Activated B cell treated with CpG ODN at 0.5 μM for 24 hours (primary cell): ENCODE results near the gene STARD9. TPM values are rescaled to one million over a fixed set of nuclear protein-coding genes. Genes with fewer than 3 reads are reported as not detected.

Experiments
- ATAC-seq: fragments of 200-7000 bp; cut with Tn5 transposase; one replicate; pipeline ENCODE4 v1.10.0; 2021; ENCODE audit warnings: low read depth, mild to moderate bottlenecking, moderate library complexity
- CTCF ChIA-PET: fragments of 350-600 bp; sonication (Branson Sonifier 250); formaldehyde crosslinking; loops from one replicate; lab custom pipeline; 2021; ENCODE audit warnings: antibody characterized with exemption; lab: Charles Lee
- POLR2A ChIA-PET: fragments of 350-600 bp; sonication (Branson Sonifier 250); formaldehyde crosslinking; loops from one replicate; lab custom pipeline; 2021; ENCODE audit warnings: antibody characterized with exemption; lab: Charles Lee
- DNase-seq: peaks from one replicate; pipeline ENCODE4 v3.0.0; 2022
- H3K27ac Mint-ChIP-seq: one replicate; pipeline ENCODE4 v1.8.0; 2020; ENCODE audit warnings: mixed read lengths
- H3K27me3 Mint-ChIP-seq: one replicate; pipeline ENCODE4 v1.8.0; 2021; ENCODE audit warnings: mixed read lengths
- H3K36me3 Mint-ChIP-seq: one replicate; pipeline ENCODE4 v1.8.0; 2021; ENCODE audit warnings: low read depth, mixed read lengths
- H3K4me1 Mint-ChIP-seq: one replicate; pipeline ENCODE4 v1.8.0; 2021; ENCODE audit warnings: mixed read lengths
- H3K4me3 Mint-ChIP-seq: one replicate; pipeline ENCODE4 v1.8.0; 2020; ENCODE audit warnings: mild to moderate bottlenecking, mixed read lengths
- H3K9me3 Mint-ChIP-seq: one replicate; pipeline ENCODE4 v1.8.0; 2020; ENCODE audit warnings: mixed read lengths
- intact Hi-C: fragments of 100-400 bp; cut with micrococcal nuclease; formaldehyde crosslinking; loops from one replicate; pipeline ENCODE4 v1.15.1; 2024
- total RNA-seq: library from RNA; stranded (reverse); gene quantifications from 2 replicates; pipeline ENCODE4 v1.2.3, GENCODE V29; 2022
- TF ChIP-seq, protein P1 (sequence below): fragments of 200-600 bp; IDR thresholded peaks from one replicate; pipeline ENCODE4 v1.8.0; 2022; ENCODE audit warnings: antibody characterized with exemption, mild to moderate bottlenecking

The STARD9 gene
- total RNA-seq, 1 donor from 2014 or later = 7.1 TPM

DNA sequence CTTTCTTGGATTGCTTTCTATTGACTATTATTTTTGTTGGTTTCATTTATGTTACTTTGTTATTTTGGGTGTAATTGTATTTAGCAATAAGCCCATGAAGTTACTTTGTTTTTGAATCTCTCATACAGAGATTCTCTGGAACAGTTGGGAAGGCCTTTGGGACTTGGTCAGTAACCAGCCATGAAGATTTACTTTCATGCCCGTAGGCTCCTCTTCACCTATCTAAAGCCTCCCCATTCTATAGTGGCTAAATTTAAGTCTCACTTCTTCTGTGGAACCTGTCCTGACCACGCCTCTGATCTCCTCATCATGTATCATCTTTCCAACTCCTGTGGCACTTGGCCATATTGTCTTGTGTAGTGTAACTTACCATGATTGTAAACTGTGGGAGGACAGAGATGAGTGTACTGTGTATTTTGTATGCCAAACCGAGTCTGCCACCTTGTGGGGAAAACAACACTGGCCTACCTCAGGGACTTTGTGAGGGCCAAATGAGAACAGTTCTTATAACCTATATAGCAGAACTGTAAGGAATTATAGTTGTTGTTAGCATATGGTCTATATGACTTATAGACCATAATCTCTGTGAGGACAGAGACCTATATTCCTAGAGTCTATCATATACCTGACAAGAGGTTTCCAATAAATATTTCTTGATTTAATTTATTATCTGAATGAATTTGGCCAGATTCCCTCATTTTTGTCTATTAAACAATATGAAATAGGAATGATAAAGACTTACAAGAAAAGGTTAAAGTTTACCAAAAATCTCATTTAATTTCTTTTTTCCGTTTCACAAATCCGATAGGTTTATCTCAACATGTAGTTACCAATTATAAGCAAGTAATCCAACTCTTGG, 75.0 kb downstream of the STARD9 start:
- Mint-ChIP-seq H3K4me1 (peaks cover 9% of the 10 kb centered on the region), H3K4me3 (no peak overlapping the region), H3K36me3 (peaks cover 2% of the 10 kb centered on the region), H3K27ac (no peak overlapping the region), H3K9me3 (no peaks in the 10 kb centered on the region), H3K27me3 (no peaks in the 10 kb centered on the region)
- ATAC-seq (peak; percentile 81), DNase-seq (no peak)
- ChIA-PET CTCF (no interaction called here), POLR2A (no interaction called here)
- TF ChIP-seq, protein P1, sequence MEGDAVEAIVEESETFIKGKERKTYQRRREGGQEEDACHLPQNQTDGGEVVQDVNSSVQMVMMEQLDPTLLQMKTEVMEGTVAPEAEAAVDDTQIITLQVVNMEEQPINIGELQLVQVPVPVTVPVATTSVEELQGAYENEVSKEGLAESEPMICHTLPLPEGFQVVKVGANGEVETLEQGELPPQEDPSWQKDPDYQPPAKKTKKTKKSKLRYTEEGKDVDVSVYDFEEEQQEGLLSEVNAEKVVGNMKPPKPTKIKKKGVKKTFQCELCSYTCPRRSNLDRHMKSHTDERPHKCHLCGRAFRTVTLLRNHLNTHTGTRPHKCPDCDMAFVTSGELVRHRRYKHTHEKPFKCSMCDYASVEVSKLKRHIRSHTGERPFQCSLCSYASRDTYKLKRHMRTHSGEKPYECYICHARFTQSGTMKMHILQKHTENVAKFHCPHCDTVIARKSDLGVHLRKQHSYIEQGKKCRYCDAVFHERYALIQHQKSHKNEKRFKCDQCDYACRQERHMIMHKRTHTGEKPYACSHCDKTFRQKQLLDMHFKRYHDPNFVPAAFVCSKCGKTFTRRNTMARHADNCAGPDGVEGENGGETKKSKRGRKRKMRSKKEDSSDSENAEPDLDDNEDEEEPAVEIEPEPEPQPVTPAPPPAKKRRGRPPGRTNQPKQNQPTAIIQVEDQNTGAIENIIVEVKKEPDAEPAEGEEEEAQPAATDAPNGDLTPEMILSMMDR = no peak
- intact Hi-C loops = loop anchor here (2.0 to 10.0 kb wide), 4 partner anchors 68 to 176 kb away; partner anchors contain the start of genes HAUS2, LRRC57 and STARD9

DNA sequence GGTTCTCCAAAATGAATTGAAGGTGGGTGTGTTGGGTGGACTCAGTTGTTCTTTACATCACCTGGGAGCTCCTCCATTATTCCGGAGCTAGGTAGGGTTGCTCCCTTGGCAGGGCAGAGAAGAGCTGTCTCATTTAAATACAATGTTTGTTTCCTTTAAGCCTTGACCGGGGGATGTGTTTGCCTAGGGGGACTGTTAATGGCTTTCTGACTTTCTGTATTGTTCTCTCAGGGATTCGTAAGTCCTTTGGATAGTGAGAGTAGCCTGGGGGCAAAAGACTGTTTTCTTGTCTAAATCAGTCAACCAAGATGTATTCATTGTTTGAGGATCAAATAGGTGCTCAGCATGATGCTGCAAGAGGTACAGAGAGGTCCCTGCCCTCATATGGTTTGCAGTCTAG, 90.4 kb downstream of the STARD9 start:
- TF ChIP-seq, protein P1 = no peak
- CTCF ChIA-PET = no interaction called here
- peaks cover 6% of the 10 kb centered on the region for H3K36me3 Mint-ChIP-seq
- H3K4me1 Mint-ChIP-seq = no peaks in the 10 kb centered on the region
- H3K9me3 Mint-ChIP-seq = no peaks in the 10 kb centered on the region
- ATAC-seq (no peak), DNase-seq (no peak)
- no peak overlapping the region for H3K27ac Mint-ChIP-seq
- no peaks in the 10 kb centered on the region for H3K27me3 Mint-ChIP-seq
- POLR2A ChIA-PET = no interaction called here
- intact Hi-C loops = no loop called here
- no peak overlapping the region for H3K4me3 Mint-ChIP-seq

DNA sequence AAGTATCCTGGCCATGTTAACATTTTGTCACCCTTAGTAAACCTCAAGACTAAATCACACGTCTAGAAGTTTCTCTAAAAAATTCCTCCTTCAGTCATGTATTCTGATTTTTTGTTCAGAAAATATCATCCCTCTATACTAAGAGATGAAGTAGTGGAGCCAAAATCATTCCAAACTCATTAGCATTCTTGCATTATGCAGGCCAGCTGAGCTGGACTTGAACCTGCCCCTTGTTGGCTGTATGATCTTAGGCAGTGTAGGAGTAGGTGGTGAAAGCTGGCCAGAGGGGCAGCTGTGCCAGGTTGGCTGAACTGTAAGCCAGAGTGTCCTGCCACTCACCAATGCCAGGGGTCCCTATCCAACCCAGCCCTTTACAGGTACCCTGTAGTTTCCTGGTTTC, 92.4 kb downstream of the STARD9 start:
- TF ChIP-seq, protein P1 = no peak
- Mint-ChIP-seq H3K9me3 (no peaks in the 10 kb centered on the region), H3K27ac (no peak overlapping the region), H3K36me3 (peaks cover 6% of the 10 kb centered on the region), H3K4me3 (no peak overlapping the region), H3K27me3 (no peaks in the 10 kb centered on the region), H3K4me1 (no peaks in the 10 kb centered on the region)
- intact Hi-C loops = no loop called here
- DNase-seq (no peak), ATAC-seq (no peak)
- CTCF ChIA-PET = no interaction called here
- POLR2A ChIA-PET = no interaction called here

DNA sequence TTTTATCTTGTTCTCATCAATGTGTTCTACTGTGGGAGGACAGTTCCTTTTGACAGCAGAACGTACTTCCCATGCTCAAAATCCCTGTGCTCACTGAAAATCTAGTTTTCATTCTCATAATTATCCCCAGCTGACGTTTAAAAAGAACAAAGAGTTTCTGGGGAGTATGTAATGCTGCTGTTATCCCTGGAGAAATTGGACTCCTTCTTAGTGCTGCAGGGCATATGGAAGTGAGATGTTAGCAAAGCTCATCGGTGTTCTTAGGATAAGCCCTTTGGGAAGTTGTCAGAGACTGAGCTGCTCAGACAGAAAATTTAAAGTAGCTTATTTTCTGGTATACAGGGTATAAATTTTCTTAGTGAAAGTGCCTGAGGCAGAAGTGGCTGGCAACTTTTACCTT, 95.0 kb downstream of the STARD9 start:
- Mint-ChIP-seq H3K9me3 (no peaks in the 10 kb centered on the region), H3K27me3 (no peaks in the 10 kb centered on the region), H3K4me3 (no peak overlapping the region), H3K36me3 (peaks cover 12% of the 10 kb centered on the region), H3K4me1 (no peaks in the 10 kb centered on the region), H3K27ac (no peak overlapping the region)
- no peak for ATAC-seq
- CTCF ChIA-PET = no interaction called here
- POLR2A ChIA-PET = no interaction called here
- DNase-seq = no peak
- intact Hi-C loops = no loop called here
- TF ChIP-seq, protein P1 = no peak

DNA sequence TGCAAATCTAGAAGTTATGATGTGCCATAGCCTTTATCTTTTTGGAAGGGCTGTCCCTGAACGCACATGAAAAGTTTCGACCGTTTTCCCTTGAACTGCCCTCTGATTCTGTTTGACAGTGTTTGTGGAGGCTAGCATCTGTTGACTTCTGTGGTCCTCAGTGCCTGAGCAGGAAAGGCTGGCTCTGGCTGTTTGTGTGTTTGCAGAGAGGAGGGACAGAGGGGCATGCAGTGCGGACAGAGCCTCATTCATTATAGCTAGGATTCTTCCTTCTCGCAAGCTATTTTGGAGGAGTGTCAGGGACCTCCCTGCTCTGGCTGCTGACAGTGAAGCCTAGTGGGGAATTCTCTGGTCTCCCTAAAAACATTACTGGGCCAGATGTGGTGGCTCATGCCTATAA, 97.0 kb downstream of the STARD9 start:
- Mint-ChIP-seq H3K27ac (no peak overlapping the region), H3K9me3 (no peaks in the 10 kb centered on the region), H3K27me3 (no peaks in the 10 kb centered on the region), H3K4me1 (no peaks in the 10 kb centered on the region), H3K36me3 (peaks cover 19% of the 10 kb centered on the region), H3K4me3 (no peak overlapping the region)
- ATAC-seq (no peak), DNase-seq (no peak)
- CTCF ChIA-PET = no interaction called here
- intact Hi-C loops = no loop called here
- POLR2A ChIA-PET = no interaction called here
- TF ChIP-seq, protein P1 = no peak
